Upper lobe of left lung (tissue), 6 donors: Measurements from ENCODE around the gene PMM1. TPM values are rescaled to one million over a fixed set of nuclear protein-coding genes. Genes with fewer than 3 reads are reported as not detected.

ENCODE experiments used
- ATAC-seq, 2 donors: fragments of 200-7000 bp; cut with Tn5 transposase; one replicate each; pipeline ENCODE4 v1.9.1; 2022; ENCODE audit warnings: mild to moderate bottlenecking in 2 of 2, moderate library complexity in 2 of 2; ENCODE audit not compliant: low FRiP score in 2 of 2
- DNase-seq, 2 donors: peaks; one replicate each; pipeline ENCODE4 v3.0.0-alpha.2; 2019 to 2020
- H3K27ac ChIP-seq, 4 donors: fragments of 200-600 bp; sonication (generic); one replicate each; pipeline ENCODE4 v1.5.1; 2016 to 2019
- H3K27me3 ChIP-seq, 4 donors: fragments of 200-600 bp; sonication (generic); one replicate each; pipeline ENCODE4 v1.5.1; 2017 to 2019
- H3K36me3 ChIP-seq, 4 donors: fragments of 200-600 bp; sonication (generic); one replicate each; pipeline ENCODE4 v1.5.1; 2016 to 2019
- H3K4me1 ChIP-seq, 4 donors: fragments of 200-600 bp; sonication (generic); one replicate each; pipeline ENCODE4 v1.5.1; 2018 to 2019
- H3K4me3 ChIP-seq, 4 donors: fragments of 200-600 bp; sonication (generic); one replicate each; pipeline ENCODE4 v1.5.1; 2017 to 2019; ENCODE audit warnings: mild to moderate bottlenecking in 2 of 4, moderate library complexity in 1 of 4
- H3K9me3 ChIP-seq, 4 donors: fragments of 200-600 bp; sonication (generic); one replicate each; pipeline ENCODE4 v1.5.1; 2018 to 2019
- CTCF ChIP-seq, 6 experiments: fragments of 450-650 bp in 4 of 6; fragments of 200-600 bp in 2 of 6; sonication (generic) in 2 of 6; IDR thresholded peaks; one replicate each; pipeline ENCODE4 v1.5.1; 2016 to 2019; ENCODE audit warnings: antibody characterized with exemption in 6 of 6
- EP300 ChIP-seq, 4 donors: sonication (generic); formaldehyde crosslinking; IDR thresholded peaks; one replicate each; pipeline ENCODE4 v1.5.1; 2017; ENCODE audit warnings: antibody characterized with exemption in 4 of 4, control low read depth in 2 of 4
- POLR2A ChIP-seq, 4 donors: fragments of 450-650 bp; IDR thresholded peaks; one replicate each; pipeline ENCODE4 v1.5.1; 2016 to 2017; ENCODE audit warnings: antibody characterized with exemption in 4 of 4, mild to moderate bottlenecking in 2 of 4
- POLR2AphosphoS5 ChIP-seq, 2 donors: sonication (generic); formaldehyde crosslinking; IDR thresholded peaks; one replicate each; pipeline ENCODE4 v1.5.1; 2017; ENCODE audit warnings: antibody characterized with exemption in 2 of 2
- WGBS, 2 donors: methylation state at CpG; one replicate each; pipeline ENCODE4 v1.1.5; 2017 to 2018; 5-methylcytosine and 5-hydroxymethylcytosine counted together
- total RNA-seq, 6 donors: library from RNA; depleted of rRNA in 4 of 6; stranded (reverse); fragments of >200 nt in 4 of 6; gene quantifications; one replicate each; pipeline versions ENCODE4 v1.1.0 to v1.2.1, GENCODE V29; 2016 to 2021
- donor health status: DM: no; HTN: no; CAD: no; lungs with moderate emphysema.
- donor health status: DM: no; HTN: yes; CAD: no; lungs with severe emphysema.

PMM1 gene
- total RNA-seq, 6 donors from 2014 or later, result 42.1 to 226 (median 105) TPM

- no peak overlapping the region for H3K4me3 ChIP-seq
- no peaks in the 10 kb centered on the region for H3K27me3 ChIP-seq
- no peaks in the 10 kb centered on the region for H3K9me3 ChIP-seq
- WGBS, 2 donors, result 96 to 97% methylated on average over 8 of the region's 8 CpGs
- TF ChIP-seq POLR2A (IDR thresholded peaks at IDR 0.05) (no peak), EP300 (IDR thresholded peaks at IDR 0.05) (no peak), POLR2AphosphoS5 (IDR thresholded peaks at IDR 0.05) (no peak), CTCF (IDR thresholded peaks at IDR 0.05) (no peak)
- DNase-seq (no peak), ATAC-seq (no peak)
- H3K36me3 ChIP-seq, result peaks cover 14 to 70% (median 49%) of the 10 kb centered on the region in 4 donors
- no peak overlapping the region for H3K27ac ChIP-seq
- peaks cover 0 to 8% (median 1%) of the 10 kb centered on the region in 4 donors for H3K4me1 ChIP-seq
Observed at GRCh38 chr22:41534219-41534618, 55.4 kb downstream of the PMM1 start.

- TF ChIP-seq POLR2A (IDR thresholded peaks at IDR 0.05) (no peak), CTCF (IDR thresholded peaks at IDR 0.05) (peak; percentile 68 to 78 (median 74))
- H3K9me3 ChIP-seq, result no peaks in the 10 kb centered on the region
- 30 to 63% methylated on average over 4 to 19 of the region's 19 CpGs for WGBS, 2 donors
- no peak overlapping the region for H3K4me3 ChIP-seq
- ATAC-seq (peak; percentile 62 to 77), DNase-seq (peak in 1 of 2 donors; percentile 64)
- peaks cover 14 to 70% (median 55%) of the 10 kb centered on the region in 4 donors for H3K36me3 ChIP-seq
- H3K4me1 ChIP-seq, result peaks cover 0 to 8% (median 1%) of the 10 kb centered on the region in 4 donors
- H3K27me3 ChIP-seq, result no peaks in the 10 kb centered on the region
- peak overlapping the region in 3 of 4 donors; percentile 17 to 63 (median 54) for H3K27ac ChIP-seq
Observed at GRCh38 chr22:41532908-41533825, 56.5 kb downstream of the PMM1 start.

GRCh38 chr22:41531715-41532477, 57.7 kb downstream of the PMM1 start:
- DNase-seq (peak in 1 of 2 donors; percentile 50), ATAC-seq (no peak)
- peaks cover 20 to 75% (median 63%) of the 10 kb centered on the region in 4 donors for H3K36me3 ChIP-seq
- H3K4me1 ChIP-seq, result peaks cover 0 to 8% (median 1%) of the 10 kb centered on the region in 4 donors
- WGBS, 2 donors, result 88 to 94% methylated on average over 12 to 14 of the region's 17 CpGs
- TF ChIP-seq POLR2AphosphoS5 (IDR thresholded peaks at IDR 0.05), result no peak
- no peak overlapping the region for H3K27ac ChIP-seq
- H3K9me3 ChIP-seq, result no peaks in the 10 kb centered on the region
- no peaks in the 10 kb centered on the region for H3K27me3 ChIP-seq
- no peak overlapping the region for H3K4me3 ChIP-seq

GRCh38 chr22:41530890-41531714, 58.5 kb downstream of the PMM1 start:
- Histone ChIP-seq H3K9me3 (no peaks in the 10 kb centered on the region), H3K36me3 (peaks cover 23 to 83% (median 70%) of the 10 kb centered on the region in 4 donors), H3K4me3 (no peak overlapping the region), H3K27me3 (no peaks in the 10 kb centered on the region), H3K27ac (peak overlapping the region in 1 of 4 donors; percentile 1), H3K4me1 (peaks cover 0 to 8% (median 5%) of the 10 kb centered on the region in 4 donors)
- ATAC-seq (no peak), DNase-seq (peak in 1 of 2 donors; percentile 39)
- TF ChIP-seq POLR2AphosphoS5 (IDR thresholded peaks at IDR 0.05) (no peak), EP300 (IDR thresholded peaks at IDR 0.05) (no peak), CTCF (IDR thresholded peaks at IDR 0.05) (no peak), POLR2A (IDR thresholded peaks at IDR 0.05) (no peak)
- WGBS, 2 donors, result 90 to 91% methylated on average over 11 to 18 of the region's 18 CpGs
